Measurements from ENCODE around the gene EPC1.

- TF ChIP-seq POLR2A (IDR thresholded peaks at IDR 0.05; ENCODE audit: low read depth, low read length), result no peak
- no peak for TF ChIP-seq TAF1 (IDR thresholded peaks at IDR 0.05; ENCODE audit: borderline replicate concordance, low read depth, low read length)
- no peak for TF ChIP-seq POLR2AphosphoS5 (IDR thresholded peaks at IDR 0.05; ENCODE audit: low read depth, low read length)
Measured at GRCh38 chr10:32239769-32240168, 107.2 kb downstream of the EPC1 start.

Measured in GM12892 (cell line).